NCI-H510A (cell line): Measurements from ENCODE around the gene ALMS1.
"Not testable (repeated sequence)": the region's sequence is repeated elsewhere in the genome, so short reads cannot be mapped to it uniquely, and the experiment has no call there.

ENCODE experiments used
- DNase-seq: peaks from one replicate; lab custom pipeline; 2025; lab: John Stamatoyannopoulos, UW

ALMS1 gene

DNA sequence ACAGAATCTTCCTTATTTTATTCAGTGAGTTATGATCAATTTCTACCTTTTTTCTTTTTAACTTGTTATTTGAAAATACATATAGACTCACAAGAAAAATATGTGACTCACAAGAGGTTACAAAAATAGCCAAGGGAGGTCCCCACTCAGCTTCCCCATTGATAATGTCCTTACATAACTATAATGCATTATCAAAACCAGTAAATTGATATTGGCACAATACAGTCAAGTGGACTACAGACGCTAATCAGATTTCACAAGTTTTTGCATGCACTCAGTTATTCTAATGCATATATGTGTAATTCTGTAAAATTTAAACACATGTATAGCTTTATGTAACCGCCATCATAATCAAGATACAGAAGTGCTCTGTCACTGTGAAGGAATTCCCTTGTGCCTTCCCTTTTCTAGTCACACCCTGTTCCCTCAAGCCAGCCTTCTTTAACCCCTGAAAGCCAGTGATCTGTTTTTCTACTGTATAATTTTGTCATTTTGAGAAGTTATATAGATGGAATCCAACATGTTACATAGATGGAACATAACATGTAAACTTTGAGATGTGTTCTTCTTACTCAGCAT is 118.4 kb downstream of the ALMS1 start:
- no peak for DNase-seq

DNA sequence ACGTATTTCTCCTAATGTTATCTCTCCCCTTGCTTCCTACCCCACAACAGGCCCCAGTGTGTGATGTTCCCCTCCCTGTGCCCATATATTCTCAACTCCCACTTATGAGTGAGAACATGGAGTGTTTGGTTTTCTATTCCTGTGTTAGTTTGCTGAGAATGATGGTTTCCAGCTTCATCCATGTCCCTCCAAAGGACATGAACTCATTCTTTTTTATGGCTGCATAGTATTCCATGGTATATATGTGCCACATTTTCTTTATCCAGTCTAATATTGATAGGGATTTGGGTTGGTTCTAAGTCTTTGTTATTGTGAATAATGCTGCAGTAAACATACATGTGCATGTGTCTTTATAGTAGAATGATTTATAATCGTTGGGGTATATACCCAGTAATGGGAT is 119.2 kb downstream of the ALMS1 start:
- not testable (repeated sequence) for DNase-seq

DNA sequence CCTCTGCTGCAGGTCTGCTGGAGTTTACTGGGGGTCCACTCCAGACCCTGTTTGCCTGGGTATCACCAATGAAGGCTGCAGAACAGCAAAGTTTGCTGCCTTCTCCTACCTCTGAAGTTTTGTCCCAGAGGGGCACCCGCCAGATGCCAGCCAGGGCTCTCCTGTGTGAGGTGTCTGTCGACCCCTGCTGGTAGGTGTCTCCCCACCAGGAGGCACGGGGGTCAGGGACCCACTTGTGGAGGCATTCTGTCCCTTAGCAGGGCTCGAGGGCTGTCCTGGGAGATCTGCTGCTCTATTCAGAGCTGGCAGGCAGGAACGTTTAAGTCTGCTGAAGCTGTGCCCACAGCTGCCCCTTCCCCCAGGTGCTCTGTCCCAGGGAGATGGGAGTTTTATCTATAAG is 124.8 kb downstream of the ALMS1 start:
- DNase-seq: not testable (repeated sequence)

- DNase-seq: no peak
Measured at GRCh38 chr2:73516033-73516432, 130.4 kb downstream of the ALMS1 start.

GRCh38 chr2:73528688-73529087 is 143.1 kb downstream of the ALMS1 start:
- DNase-seq: no peak

- not testable (repeated sequence) for DNase-seq
Measured at GRCh38 chr2:73530773-73531172, 145.1 kb downstream of the ALMS1 start.

- DNase-seq: no peak
Measured at GRCh38 chr2:73532381-73532780, 146.7 kb downstream of the ALMS1 start.

DNA sequence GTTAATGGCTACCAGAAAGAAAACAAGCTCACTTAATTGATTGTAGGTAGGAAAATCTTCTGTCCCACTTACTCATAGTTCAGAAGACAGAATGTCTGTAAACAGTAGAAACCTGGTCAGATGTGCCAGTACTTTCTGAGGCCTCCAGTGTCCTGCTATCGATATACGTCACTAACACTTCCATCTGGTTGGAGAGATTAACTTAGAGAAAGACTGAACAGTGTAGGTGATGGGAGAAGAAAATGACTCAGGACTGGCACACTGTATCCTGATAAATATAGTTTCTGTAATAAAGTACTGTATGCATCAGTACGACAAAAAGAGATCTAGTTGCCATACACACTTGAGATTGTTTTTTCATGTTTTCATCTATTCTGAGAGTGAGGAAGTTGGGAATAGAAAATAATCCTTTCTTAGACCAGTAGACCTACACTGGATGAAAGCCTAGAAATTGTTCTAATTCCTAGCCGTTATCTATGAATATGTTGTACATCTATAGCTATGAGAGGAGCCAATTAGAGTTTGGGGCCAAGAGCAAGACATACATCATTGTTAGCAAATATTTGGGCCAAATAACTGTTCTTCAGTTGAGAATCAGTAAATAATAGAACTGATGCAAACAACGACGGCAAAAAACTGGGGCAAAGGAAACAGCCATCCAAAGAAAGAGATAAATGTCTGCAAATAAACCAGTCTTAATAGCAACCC is 150.7 kb downstream of the ALMS1 start:
- no peak for DNase-seq

DNA sequence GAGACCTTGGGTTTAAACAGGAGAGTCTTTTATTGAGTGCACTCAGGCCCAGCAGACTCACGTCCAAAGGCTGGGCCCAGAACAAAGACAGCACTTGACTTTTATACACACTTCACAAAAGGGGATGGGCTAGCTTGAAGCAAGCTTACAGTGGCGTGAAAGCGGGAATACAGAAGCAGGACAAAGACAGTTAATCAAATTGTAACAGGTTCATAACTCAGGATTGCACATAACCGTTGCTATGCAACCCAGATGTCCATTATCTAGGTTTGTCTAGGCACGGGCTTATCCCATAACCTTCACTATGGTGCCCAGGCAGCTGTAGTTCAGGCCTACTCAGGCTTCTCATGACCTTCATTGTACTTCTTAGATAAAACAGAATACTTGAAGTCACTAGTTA is 175.2 kb downstream of the ALMS1 start:
- DNase-seq: peak; percentile 85

GRCh38 chr2:73561422-73561821 is 175.8 kb downstream of the ALMS1 start:
- DNase-seq: peak; percentile 3

GRCh38 chr2:73564986-73565385 is 179.3 kb downstream of the ALMS1 start:
- DNase-seq: no peak

DNA sequence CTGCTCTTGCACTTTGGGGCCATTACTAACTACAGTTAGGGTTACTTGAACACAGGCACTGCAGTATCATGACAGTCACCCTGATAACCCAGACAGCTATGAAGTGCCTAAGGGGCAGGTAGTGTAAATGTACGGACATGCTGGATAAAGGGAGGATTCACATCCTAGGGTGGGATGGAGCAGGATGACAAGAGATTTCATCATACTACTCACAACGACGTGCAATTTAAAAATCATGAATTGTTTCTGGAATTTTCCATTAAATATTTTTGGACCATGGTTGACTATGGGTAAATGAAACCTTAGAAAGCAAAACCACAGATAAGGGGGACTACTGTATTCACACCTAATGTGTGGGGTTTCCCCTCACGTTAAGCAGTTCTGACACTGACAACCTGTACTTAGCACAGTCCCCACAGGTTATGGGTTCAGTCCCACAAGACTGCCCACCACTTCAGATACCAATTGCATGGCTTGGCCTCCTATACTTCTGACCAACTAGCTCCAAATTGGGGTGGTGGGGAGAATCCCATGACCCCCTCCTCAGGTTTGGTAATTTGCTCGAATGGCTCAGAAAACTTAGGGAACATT is 180.7 kb downstream of the ALMS1 start:
- DNase-seq: no peak

DNA sequence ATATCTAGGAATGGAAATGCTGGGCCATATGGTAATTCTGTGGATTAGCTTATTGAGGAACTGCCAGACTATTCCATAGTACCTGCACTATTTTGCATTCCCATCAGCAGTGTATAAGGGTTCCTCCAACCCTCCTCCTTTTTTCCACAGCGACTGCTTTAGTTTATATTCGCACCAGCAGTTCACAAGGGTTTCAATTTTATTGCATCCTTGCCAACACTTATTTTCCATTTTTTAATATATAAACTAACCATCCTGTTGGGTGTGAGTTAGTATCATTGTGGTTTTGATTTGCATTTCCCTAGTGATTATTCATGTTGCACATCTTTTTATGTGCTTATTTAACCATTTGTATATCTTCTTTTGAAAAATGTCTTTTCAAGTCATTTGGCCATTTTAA is 189.6 kb downstream of the ALMS1 start:
- DNase-seq: no peak

GRCh38 chr2:73582364-73582763 is 196.7 kb downstream of the ALMS1 start:
- DNase-seq: no peak

DNA sequence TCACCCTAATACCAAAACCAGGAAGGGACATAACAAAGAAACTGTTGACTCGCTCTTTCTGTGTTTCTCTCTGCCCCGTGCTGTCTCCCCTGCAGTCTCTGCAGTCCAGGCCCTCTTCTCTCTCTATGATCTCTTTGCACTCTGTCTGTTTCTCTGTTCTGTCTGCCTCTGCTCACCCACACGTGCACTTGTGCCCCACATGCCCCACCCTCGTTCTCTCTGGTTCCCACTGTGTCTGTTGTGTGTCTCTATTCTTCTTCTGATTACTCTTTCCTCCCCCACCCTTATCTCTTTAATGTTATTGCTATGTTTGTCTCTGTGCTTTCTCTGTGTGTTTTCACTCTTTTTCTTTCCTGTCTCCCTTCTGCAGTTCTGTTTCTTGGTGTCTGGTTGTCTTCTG is 202.5 kb downstream of the ALMS1 start:
- peak; percentile 9 for DNase-seq

GRCh38 chr2:73593680-73594079 is 208.0 kb downstream of the ALMS1 start:
- DNase-seq: no peak

DNA sequence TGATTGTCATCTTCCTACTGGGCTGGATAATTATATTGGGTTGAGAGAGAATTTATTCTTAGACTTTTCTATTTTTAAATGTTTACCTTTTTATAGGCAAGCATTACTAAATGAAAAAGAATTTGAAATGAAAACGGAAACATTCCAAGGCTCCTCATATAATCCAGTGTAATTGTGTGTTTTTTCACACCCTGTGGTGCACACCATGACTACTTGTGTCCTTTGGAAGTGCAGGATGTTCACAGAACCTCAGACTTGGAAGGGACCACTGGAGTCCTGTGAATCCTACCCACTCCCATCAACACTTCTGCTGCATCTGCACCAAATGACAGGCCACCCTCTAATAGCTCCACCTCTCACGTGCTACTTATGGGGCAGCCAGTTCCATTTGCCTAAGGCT is 208.6 kb downstream of the ALMS1 start:
- DNase-seq: no peak

- no peak for DNase-seq
Measured at GRCh38 chr2:73601780-73602179, 216.1 kb downstream of the ALMS1 start.

DNA sequence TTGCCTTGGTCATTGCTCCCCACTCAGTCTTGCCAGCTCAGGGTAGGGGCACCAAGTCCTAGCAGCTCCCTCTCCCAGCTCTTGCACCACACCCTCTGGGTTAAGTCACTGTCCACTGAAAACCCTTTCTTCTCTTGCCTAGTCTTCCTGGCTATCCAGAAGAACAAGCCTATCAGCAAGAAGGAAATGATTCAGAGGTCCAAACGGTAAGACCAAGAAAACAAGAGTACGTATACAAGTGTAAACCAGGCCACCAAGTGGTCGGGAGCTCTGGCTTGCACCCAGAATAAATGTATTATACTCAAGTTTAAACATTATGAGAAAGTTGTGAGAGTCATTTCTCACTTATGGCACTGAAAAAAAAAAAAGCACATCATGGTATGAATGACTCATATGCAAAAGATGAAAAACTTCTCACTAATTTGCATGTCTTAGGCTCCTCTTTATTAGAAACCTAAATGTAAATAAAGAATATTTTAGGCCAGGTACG is 217.5 kb downstream of the ALMS1 start:
- not testable (repeated sequence) for DNase-seq

DNA sequence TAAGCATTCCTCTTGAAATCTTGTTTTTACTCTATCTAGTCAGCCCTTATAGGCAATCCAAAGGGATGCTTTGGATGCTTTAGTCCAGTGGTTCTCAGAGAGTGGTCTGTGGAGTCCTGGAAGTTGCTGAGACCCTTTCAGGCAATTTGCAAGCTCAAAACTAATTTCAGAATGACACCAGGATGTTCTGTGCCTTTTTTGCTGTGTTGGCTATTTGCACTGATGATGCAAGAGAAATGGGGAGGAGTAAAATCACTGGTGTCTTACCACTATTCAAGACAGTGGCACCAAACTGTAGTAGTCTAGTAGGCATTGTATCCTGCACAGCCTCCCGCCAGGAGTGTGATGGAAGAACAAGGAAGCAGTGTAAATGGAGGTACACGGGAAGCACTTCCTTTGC is 219.0 kb downstream of the ALMS1 start:
- not testable (repeated sequence) for DNase-seq

GRCh38 chr2:73610111-73610510 is 224.5 kb downstream of the ALMS1 start:
- DNase-seq: no peak

DNA sequence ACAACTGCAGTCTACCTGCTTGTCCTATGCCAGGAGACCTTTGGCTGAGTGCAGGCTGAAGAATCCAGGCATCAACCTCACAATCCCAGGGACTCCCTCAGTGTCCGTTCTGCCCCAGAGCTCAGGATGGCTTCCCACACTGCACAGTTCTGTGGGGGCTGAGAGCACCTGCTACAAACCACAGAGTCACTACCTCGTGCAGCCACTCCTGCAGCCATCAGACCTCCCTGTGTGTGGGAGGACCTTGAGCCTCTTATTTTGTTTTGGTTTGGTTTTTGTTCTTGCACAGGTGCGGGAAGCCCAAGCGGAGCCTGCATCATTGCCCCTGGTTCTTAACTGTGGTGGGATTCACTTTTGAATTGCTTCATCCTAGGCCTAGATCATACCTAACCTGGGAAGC is 225.6 kb downstream of the ALMS1 start:
- DNase-seq: no peak

DNA sequence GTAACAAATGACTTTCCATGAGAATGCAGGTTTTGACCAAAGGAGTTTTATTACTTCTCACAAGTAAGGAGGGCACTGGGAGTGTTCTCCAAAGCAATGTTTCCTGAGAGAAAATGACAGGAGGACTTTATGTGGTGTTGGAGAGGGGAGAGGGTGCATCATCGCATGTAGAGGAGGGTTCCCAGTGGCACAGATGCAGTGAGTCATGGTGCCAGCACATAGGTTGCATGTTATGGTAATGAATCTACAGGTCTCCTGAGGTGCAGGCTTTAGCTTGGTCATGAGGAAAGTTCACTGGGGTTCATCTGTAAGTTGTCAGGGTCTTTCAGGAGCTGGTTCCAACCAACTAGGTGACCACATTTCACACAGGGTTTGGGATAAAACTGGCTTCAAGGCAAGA is 226.2 kb downstream of the ALMS1 start:
- no peak for DNase-seq
